ENCODE measurements around the gene DGKQ. TPM values are rescaled to one million over a fixed set of nuclear protein-coding genes. Genes with fewer than 3 reads are reported as not detected.
A peak's percentile ranks its signal among the peaks of the same experiment; 100 is the strongest.

The DGKQ gene
- total RNA-seq, 1 donor from 2014 or later: 5.1 TPM

DNA sequence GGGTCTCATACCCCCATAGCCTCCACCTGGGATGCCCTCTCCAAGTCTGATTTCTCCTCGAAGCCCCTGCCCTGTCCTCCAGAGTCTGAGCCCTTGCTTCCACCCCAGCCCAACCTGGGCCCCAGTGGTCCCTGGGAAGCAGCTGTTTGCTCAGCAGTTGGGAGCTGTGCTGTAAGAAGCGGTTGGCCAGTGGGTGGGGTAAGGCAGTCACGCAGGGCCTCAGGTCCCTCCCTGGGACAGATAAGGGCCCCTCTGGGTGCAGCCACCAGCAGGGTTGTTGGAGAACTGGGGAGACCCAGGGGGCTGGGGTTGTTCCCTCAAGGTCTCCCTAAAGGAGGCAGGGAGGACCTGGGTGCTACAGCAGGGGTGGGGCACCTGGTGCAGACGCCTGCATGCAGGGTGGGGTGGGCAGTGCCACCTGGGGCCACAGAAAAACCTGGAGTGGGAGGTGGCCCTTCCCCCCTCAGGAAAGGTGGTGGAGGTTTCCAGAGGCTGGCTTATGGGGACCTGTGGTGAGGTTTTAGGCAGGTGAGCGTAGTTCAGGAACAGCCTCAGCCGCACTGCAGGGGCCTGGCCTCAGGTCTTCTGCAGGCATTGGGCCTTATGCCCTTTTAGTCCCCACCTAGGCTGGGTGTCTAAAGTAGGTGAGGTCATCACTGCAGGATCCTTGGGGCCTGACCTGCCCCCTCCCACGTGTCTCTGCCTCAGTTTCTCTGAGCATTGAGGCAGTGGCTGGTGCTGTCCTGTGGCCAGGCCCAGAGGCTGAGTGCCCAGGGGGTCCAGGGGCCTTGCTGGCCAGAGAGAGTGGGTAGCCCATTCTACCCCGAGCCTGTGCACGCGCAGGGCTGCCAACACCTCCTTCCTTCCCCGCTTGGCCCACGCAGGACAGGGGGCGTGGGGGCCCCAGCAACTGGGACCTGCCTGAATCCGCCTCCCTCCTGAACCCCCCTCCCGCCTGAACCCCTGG lies 22.9 kb upstream of the DGKQ start:
- Histone ChIP-seq H3K27ac (no peak overlapping the region), H3K4me3 (no peak overlapping the region), H3K4me2 (peak overlapping the region; percentile 95), H3K4me1 (peaks cover 4% of the 10 kb centered on the region), H3K9ac (no peak overlapping the region), H3K36me3 (no peaks in the 10 kb centered on the region), H3K79me2 (ENCODE audit: low read depth) (no peaks in the 10 kb centered on the region), H2AFZ (replicated peaks) (no peak overlapping the region), H3K9me3 (ENCODE audit: low read depth) (no peaks in the 10 kb centered on the region), H4K20me1 (ENCODE audit: low read depth) (peaks cover 26% of the 10 kb centered on the region), H3K27me3 (peaks cover 64% of the 10 kb centered on the region), H3F3A (ENCODE audit: low read depth) (no peaks in the 10 kb centered on the region)
- peaks cover 11% of the 10 kb centered on the region for H3K4me1 Mint-ChIP-seq
- DNase-seq (ENCODE audit: low spot score): no peak
- TF ChIP-seq EZH2phosphoT487 (IDR thresholded peaks at IDR 0.05) (no peak), EZH2 (IDR thresholded peaks at IDR 0.05) (no peak)
- TF ChIP-seq, protein P1, sequence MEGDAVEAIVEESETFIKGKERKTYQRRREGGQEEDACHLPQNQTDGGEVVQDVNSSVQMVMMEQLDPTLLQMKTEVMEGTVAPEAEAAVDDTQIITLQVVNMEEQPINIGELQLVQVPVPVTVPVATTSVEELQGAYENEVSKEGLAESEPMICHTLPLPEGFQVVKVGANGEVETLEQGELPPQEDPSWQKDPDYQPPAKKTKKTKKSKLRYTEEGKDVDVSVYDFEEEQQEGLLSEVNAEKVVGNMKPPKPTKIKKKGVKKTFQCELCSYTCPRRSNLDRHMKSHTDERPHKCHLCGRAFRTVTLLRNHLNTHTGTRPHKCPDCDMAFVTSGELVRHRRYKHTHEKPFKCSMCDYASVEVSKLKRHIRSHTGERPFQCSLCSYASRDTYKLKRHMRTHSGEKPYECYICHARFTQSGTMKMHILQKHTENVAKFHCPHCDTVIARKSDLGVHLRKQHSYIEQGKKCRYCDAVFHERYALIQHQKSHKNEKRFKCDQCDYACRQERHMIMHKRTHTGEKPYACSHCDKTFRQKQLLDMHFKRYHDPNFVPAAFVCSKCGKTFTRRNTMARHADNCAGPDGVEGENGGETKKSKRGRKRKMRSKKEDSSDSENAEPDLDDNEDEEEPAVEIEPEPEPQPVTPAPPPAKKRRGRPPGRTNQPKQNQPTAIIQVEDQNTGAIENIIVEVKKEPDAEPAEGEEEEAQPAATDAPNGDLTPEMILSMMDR (IDR thresholded peaks at IDR 0.05): no peak
- peaks cover 4% of the 10 kb centered on the region for H3K9me3 Mint-ChIP-seq
- peak overlapping the region; percentile 63 for H3K4me3 Mint-ChIP-seq
- peaks cover 38% of the 10 kb centered on the region for H3K27me3 Mint-ChIP-seq (ENCODE audit: insufficient read depth, low read depth)
- H3K36me3 Mint-ChIP-seq: peaks cover 2% of the 10 kb centered on the region
- no peak overlapping the region for H3K27ac Mint-ChIP-seq

DNA sequence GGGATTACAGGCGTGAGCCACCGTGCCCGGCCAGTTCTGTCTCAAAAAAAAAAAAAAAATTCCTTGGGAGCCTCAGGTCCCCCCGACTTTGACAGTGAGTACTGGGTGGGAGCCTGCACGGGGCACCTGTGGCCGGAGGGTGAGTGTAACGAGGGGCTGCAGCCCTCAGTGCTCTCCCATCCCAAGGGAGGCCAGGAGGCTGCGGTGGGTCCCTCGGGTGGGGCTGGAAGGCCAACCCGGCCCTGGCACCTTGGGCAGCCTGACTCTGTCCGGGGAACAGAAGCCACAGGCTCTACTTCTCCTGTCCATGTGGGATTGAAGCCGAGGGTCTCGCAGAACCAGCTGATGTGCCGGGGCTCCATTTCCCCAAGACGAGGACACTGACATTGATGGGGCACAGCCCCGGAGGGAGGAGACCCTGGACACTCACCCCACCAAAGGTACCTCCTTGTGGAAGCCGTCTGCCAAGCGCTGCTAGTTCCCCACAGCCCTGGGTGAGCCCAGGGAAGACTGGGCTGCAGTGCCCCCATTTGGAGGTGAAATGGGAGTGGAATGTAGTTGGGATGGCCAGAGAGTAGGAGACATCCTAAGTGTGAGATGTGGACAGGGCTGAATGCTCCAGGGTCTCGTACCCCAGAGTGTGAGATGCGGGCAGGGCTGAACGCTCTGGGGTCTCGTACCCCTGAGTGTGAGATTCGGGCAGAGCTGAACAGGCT lies 22.1 kb upstream of the DGKQ start:
- H3K4me2 ChIP-seq: no peak overlapping the region
- peaks cover 20% of the 10 kb centered on the region for H4K20me1 ChIP-seq (ENCODE audit: low read depth)
- H3K4me3 ChIP-seq: no peak overlapping the region
- no peaks in the 10 kb centered on the region for H3K79me2 ChIP-seq (ENCODE audit: low read depth)
- H3K4me1 Mint-ChIP-seq: peaks cover 11% of the 10 kb centered on the region
- H3K27me3 Mint-ChIP-seq (ENCODE audit: insufficient read depth, low read depth): peaks cover 31% of the 10 kb centered on the region
- TF ChIP-seq, protein P1 (IDR thresholded peaks at IDR 0.05): no peak
- TF ChIP-seq EZH2 (IDR thresholded peaks at IDR 0.05): no peak
- TF ChIP-seq EZH2phosphoT487 (IDR thresholded peaks at IDR 0.05): no peak
- H3K4me3 Mint-ChIP-seq: no peak overlapping the region
- no peak overlapping the region for H3K27ac Mint-ChIP-seq
- peaks cover 4% of the 10 kb centered on the region for H3K4me1 ChIP-seq
- peaks cover 2% of the 10 kb centered on the region for H3K36me3 Mint-ChIP-seq
- no peak overlapping the region for H2AFZ ChIP-seq (replicated peaks)
- no peak overlapping the region for H3K27ac ChIP-seq
- DNase-seq (ENCODE audit: low spot score): no peak
- H3K36me3 ChIP-seq: no peaks in the 10 kb centered on the region
- H3F3A ChIP-seq (ENCODE audit: low read depth): no peaks in the 10 kb centered on the region
- H3K9me3 Mint-ChIP-seq: peaks cover 4% of the 10 kb centered on the region
- no peaks in the 10 kb centered on the region for H3K9me3 ChIP-seq (ENCODE audit: low read depth)
- no peak overlapping the region for H3K9ac ChIP-seq
- H3K27me3 ChIP-seq: peaks cover 56% of the 10 kb centered on the region

DNA sequence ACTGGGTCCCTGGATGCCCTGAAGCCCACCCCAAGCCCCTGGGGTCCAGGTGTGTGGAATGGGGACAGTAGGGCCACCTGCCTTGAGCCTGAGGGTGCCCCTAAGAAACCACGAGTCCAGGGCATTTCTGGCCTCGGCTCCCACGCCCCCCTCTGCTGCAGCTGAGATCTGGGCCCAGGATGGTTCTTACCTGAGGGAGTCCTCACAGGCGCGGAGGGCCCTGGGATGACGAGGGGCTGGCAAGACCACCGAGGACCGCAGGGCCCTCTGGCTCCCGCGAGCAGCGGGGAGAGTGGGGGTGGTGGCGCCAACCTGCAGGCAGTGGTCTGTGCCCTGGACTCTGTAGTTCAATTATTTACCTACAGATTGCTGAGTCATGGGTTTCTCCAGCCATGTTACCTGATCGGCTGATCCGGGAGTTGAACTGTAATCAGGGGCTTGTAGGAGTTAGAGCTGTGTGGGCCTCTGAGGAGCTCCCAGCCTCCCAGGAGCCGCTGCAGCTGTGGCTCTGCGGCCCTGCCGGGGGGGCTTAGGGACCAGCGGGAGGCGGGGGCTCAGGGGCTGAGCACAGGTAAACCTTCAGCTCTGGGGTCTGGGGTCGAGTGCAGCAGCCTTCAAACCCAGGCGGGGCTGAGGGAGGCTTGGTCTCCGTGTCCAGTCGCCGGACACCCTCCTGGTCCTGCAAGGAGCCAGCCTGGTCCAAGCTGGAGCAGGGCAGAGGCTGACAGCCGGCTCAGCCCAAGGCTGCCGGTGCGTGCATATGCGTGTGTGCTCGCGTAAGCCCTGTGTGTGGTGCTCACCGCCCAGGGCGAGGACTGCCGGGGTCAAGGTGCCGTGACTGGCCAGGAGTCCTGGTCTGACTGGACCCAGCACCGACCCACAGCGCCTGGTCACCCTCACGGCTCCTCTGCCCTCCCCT lies 20.0 kb upstream of the DGKQ start, which contains the start of gene SLC26A1:
Gene SLC26A1 (minus strand): TSS at position 294 of the 919 bp plus-strand sequence. CDS start 1,701 bp downstream, outside the sequence.
- Mint-ChIP-seq H3K4me3 (no peak within 1 kb of the TSS), H3K4me1 (peaks cover 6% of the 10 kb centered on the region), H3K36me3 (no peaks in the 10 kb centered on the region), H3K27ac (no peak within 1 kb of the TSS), H3K9me3 (no peaks in the 10 kb centered on the region), H3K27me3 (ENCODE audit: insufficient read depth, low read depth) (peaks cover 21% of the 10 kb centered on the region)
- Histone ChIP-seq H3K27ac (no peak within 1 kb of the TSS), H4K20me1 (ENCODE audit: low read depth) (peaks cover 13% of the 10 kb centered on the region), H3K9ac (no peak within 1 kb of the TSS), H3K4me1 (peaks cover 4% of the 10 kb centered on the region), H3K9me3 (ENCODE audit: low read depth) (no peaks in the 10 kb centered on the region), H3F3A (ENCODE audit: low read depth) (no peaks in the 10 kb centered on the region), H3K27me3 (peaks cover 35% of the 10 kb centered on the region), H3K36me3 (no peaks in the 10 kb centered on the region), H3K4me2 (no peak within 1 kb of the TSS), H2AFZ (replicated peaks) (no peak within 1 kb of the TSS), H3K79me2 (ENCODE audit: low read depth) (no peaks in the 10 kb centered on the region), H3K4me3 (no peak within 1 kb of the TSS)
- TF ChIP-seq, protein P1 (IDR thresholded peaks at IDR 0.05): no peak
- no peak for TF ChIP-seq EZH2 (IDR thresholded peaks at IDR 0.05)
- TF ChIP-seq EZH2phosphoT487 (IDR thresholded peaks at IDR 0.05): no peak
- DNase-seq (ENCODE audit: low spot score): no peak
